ENCODE data around the gene ANO8.

Gene ANO8

DNA sequence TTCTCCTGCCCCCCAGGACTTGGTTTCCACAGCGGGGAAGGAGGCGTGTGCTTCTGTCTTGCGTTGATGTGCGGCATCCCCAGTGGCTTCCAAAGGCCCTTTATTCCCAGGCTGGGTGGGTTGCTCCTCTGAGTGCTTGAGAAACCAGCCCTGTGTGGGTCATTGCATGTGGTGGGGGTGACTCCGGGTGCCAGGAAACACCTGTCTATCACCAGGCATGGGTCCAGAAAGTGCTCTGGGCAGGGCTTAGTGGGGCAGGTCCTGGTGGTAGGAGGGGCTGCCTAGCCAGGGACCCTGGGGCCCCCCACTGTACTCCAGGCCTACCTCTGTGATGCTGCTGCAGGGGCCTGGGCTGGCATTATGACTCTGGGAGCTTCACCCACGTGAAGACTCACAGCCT is 15.7 kb downstream of the ANO8 start:
- H3K4me3 ChIP-seq (ENCODE audit: control insufficient read depth, low read depth, low read length): no peak overlapping the region
- TF ChIP-seq, protein P1, sequence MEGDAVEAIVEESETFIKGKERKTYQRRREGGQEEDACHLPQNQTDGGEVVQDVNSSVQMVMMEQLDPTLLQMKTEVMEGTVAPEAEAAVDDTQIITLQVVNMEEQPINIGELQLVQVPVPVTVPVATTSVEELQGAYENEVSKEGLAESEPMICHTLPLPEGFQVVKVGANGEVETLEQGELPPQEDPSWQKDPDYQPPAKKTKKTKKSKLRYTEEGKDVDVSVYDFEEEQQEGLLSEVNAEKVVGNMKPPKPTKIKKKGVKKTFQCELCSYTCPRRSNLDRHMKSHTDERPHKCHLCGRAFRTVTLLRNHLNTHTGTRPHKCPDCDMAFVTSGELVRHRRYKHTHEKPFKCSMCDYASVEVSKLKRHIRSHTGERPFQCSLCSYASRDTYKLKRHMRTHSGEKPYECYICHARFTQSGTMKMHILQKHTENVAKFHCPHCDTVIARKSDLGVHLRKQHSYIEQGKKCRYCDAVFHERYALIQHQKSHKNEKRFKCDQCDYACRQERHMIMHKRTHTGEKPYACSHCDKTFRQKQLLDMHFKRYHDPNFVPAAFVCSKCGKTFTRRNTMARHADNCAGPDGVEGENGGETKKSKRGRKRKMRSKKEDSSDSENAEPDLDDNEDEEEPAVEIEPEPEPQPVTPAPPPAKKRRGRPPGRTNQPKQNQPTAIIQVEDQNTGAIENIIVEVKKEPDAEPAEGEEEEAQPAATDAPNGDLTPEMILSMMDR (IDR thresholded peaks at IDR 0.05; ENCODE audit: control insufficient read depth, insufficient read depth, low read depth, low read length, missing control alignments): no peak
- DNase-seq (ENCODE audit: low read depth): no peak

DNA sequence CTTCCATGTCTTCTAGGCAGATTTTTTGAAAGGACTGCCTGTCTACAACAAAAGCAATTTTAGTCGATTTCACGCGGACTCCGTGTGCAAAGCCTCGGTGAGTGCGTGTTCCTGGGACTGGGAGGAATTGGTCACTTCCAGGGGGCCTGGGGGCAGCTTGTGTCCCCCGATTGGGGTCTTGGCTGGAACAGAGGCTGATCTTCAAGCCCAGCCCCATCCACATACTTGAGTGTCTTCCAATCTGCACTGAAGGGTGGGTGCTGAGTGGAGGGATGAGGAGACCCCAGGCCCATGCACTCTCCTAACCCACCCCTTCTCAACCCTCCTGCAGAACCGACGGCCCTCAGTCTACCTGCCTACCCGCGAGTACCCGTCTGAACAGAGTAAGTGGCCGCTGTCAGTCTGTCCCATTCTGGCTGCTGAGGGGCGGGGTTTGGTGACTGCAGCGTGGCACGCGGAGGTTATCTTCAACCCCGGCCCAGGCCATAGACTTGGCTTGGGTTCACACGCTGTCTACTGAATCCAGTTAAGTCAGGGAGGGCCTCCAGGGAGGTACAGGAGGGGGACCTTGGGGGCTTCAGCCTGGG is 20.6 kb downstream of the ANO8 start:
- TF ChIP-seq, protein P1 (IDR thresholded peaks at IDR 0.05; ENCODE audit: control insufficient read depth, insufficient read depth, low read depth, low read length, missing control alignments): no peak
- H3K4me3 ChIP-seq (ENCODE audit: control insufficient read depth, low read depth, low read length): no peak overlapping the region
- no peak for DNase-seq (ENCODE audit: low read depth)

DNA sequence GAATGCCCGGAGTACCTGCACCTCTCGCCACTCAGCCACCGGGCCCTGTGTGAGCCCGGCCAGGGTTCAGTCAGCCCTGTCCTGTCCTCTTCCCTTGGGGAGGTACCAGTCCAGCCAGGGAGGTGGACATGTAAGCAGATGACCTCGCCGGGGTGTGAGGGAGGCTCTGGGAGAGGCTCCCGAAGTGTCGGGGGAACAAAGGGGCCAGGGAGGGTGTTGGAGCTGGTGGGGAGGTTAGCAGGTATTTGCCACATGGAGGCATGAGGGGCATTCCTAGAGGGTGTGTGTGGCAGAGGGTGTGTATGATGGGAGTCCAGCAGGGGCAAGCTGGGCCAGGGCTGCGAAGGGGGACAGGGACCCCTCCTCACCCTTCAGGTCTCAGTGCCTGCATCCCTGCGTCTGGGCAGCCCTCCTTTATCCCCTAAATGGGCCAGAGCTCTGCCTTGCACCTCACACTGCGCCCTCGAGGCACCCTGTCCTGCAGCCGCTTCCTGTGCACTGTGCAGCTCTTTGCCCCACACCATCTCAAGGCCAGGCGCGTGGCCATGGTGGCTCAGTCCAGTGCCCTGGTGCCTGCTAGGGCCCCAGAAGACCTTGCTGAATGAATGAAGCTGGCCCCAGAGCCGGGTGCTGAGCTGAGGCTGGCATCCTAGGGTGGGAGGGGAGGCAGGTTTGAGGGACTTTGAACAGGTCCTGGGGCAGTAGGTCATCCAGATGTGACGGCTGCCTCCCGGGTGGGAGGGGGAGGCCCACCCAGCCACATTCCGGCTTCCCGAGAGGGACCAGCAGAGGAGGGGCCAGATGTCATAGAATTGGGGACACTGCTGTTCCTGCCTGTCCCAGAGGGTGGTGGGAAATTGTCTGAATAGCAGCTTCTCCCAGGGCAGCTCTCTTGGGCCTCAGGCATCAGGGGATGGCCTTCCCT is 22.2 kb downstream of the ANO8 start:
- no peak for DNase-seq (ENCODE audit: low read depth)
- H3K4me3 ChIP-seq (ENCODE audit: control insufficient read depth, low read depth, low read length): peak overlapping the region; percentile 19
- TF ChIP-seq, protein P1 (IDR thresholded peaks at IDR 0.05; ENCODE audit: control insufficient read depth, insufficient read depth, low read depth, low read length, missing control alignments): no peak

DNA sequence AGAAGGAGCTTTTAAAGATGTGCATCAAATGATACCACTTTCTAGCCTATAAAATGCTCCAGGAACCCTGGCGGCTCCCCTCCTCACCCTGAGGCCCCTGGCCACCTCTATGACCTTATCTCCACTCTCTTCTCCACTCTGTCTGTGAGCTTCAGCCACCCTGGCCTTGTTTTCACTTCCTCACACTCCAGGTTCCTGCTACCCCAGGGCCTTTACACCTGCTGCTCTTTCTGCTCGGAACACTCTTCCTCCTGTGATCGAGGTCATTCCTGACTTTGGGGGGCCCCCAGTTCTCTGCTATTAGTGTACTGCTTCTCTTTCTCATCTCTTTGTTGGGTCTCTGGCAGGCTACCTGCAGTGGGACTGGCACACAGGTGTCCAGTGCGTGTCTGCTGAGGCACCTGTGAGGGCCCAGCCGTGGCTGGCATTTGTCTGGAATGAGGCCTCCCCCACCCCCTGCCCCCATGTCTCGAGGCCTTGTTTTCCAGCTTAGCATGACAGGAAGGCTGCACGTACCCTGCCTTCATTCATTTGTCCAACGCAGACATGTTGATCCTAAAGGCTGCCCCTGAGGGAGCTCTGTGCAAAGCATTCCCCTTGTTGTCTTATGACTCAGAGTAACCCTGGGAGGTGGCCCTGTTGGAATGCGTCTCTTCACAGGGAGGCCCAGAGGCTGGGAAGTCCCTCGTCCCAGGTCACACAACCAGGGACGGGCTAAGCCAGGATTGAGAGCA is 23.0 kb downstream of the ANO8 start:
- TF ChIP-seq, protein P1 (IDR thresholded peaks at IDR 0.05; ENCODE audit: control insufficient read depth, insufficient read depth, low read depth, low read length, missing control alignments): no peak
- peak overlapping the region; percentile 19 for H3K4me3 ChIP-seq (ENCODE audit: control insufficient read depth, low read depth, low read length)
- no peak for DNase-seq (ENCODE audit: low read depth)

DNA sequence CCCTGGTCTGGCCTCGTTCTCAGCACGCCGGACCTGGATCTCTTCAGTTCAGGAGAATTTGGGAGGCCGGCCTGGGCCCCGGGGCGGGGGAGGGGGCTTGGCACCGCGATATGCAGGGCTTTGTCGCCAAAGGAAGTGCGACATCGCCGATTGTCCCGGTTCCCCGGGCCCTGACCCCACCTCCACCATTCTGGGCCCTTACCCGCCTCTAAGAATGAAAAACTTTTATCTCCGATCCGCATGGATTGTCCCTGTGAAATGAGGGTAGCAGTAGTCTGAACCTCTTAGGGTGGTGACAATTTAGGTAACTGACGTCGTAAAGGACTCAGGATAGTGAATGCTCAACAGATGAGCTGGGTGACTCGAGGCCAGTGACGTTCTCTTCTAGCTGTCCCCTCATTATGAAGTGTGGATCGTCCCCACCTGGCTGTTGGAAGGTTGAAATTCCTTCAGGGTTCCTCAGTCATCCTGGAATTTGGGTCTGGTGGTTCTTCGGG is 24.6 kb downstream of the ANO8 start:
- TF ChIP-seq, protein P1 (IDR thresholded peaks at IDR 0.05; ENCODE audit: control insufficient read depth, insufficient read depth, low read depth, low read length, missing control alignments): no peak
- DNase-seq (ENCODE audit: low read depth): no peak
- peak overlapping the region; percentile 100 for H3K4me3 ChIP-seq (ENCODE audit: control insufficient read depth, low read depth, low read length)

DNA sequence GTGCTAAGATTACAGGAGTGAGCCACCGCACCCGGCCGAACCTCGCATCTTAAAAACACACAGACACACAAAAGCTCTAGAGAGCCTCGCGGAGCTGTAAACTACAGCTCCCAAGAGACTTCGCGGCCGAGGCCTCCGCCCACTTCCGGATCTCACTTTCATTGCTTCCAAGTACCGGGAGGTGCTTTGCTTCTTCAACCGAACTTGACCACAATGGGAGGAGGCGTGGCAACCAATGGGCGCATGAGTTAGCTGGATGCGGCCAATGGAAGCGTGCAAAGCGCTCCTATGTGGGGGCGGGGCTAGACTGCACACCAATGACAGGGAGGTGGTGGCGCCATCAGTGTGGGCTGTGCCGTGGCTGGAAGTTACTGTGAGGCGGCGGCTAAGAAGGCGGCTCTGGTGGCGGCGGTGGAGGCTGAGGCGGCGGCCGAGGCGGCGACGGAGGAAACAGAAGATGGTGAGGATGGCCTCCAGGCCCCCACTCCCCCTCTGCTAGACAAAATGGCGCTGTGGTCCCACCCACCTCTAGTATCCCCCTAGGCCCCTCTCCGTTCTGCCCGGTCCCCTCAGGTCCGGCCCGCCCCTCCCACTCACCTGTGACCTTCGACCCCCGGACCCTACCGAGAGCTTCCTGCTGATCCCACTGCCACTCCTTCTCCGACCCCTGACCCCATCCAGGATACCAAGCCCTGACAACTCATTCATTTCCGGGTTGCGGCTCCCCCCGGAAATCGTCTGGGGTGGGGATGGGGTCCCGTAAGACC is 25.3 kb downstream of the ANO8 start, which contains the start of gene DDA1:
Gene DDA1 (plus strand): TSS at position 366 of the 767 bp plus-strand sequence. CDS start 92 bp downstream, at position 458.
- DNase-seq (ENCODE audit: low read depth): peak; percentile 99
- TF ChIP-seq, protein P1 (IDR thresholded peaks at IDR 0.05; ENCODE audit: control insufficient read depth, insufficient read depth, low read depth, low read length, missing control alignments): no peak
- peak within 1 kb of the TSS; percentile 100 for H3K4me3 ChIP-seq (ENCODE audit: control insufficient read depth, low read depth, low read length)
